Adrenal gland (tissue), 12 donors: ENCODE measurements around the gene ZDHHC24. TPM values are rescaled to one million over a fixed set of nuclear protein-coding genes. Genes with fewer than 3 reads are reported as not detected.
"Not testable (repeated sequence)": the region's sequence is repeated elsewhere in the genome, so short reads cannot be mapped to it uniquely, and the experiment has no call there.

Source experiments
- DNase-seq, 7 donors: peaks; one replicate each; pipeline ENCODE4 v3.0.0-alpha.2; 2019 to 2020
- H3K27ac ChIP-seq, 5 donors: fragments of 200-600 bp; sonication (generic) in 4 of 5; 1 replicate in 3 of 5; 2 replicates in 2 of 5; pipeline versions ENCODE4 v1.5.1 to v1.8.0; 2016 to 2020; ENCODE audit warnings: mild to moderate bottlenecking in 1 of 5
- H3K27me3 ChIP-seq: fragments of 200-600 bp; 2 replicates; pipeline ENCODE4 v1.8.0; 2021
- H3K36me3 ChIP-seq, 2 donors: fragments of 200-600 bp; replicated peaks in 1 of 2; 1 replicate in 1 of 2; 2 replicates in 1 of 2; pipeline versions ENCODE4 v1.5.1 to v1.8.0; 2018 to 2022
- H3K4me1 ChIP-seq, 2 donors: fragments of 200-600 bp; replicated peaks in 1 of 2; 1 replicate in 1 of 2; 2 replicates in 1 of 2; pipeline versions ENCODE4 v1.5.1 to v1.8.0; 2018 to 2021
- H3K4me3 ChIP-seq, 4 donors: fragments of 200-600 bp; sonication (generic) in 3 of 4; one replicate each; pipeline ENCODE4 v1.5.1; 2016 to 2018
- H3K9me3 ChIP-seq, 3 donors: fragments of 200-600 bp; sonication (generic) in 1 of 3; replicated peaks in 1 of 3; 1 replicate in 2 of 3; 2 replicates in 1 of 3; pipeline versions ENCODE4 v1.5.1 to v1.8.0; 2016 to 2021
- POLR2A ChIP-seq, 2 donors: fragments of 450-650 bp; IDR thresholded peaks; one replicate each; pipeline ENCODE4 v1.6.1; 2017; ENCODE audit warnings: antibody characterized with exemption in 2 of 2, mild to moderate bottlenecking in 2 of 2, moderate library complexity in 1 of 2
- WGBS, 4 donors: extraction: QIAGEN DNeasy Blood & Tissue Kit in 2 of 4; methylation state at CpG; one replicate each; pipeline versions ENCODE4 v1.1.5 to v1.1.7; 2013 to 2017; 5-methylcytosine and 5-hydroxymethylcytosine counted together
- intact Hi-C, 2 donors: fragments of 100-400 bp; cut with DNase I; formaldehyde crosslinking; loops; one replicate each; pipeline versions ENCODE4 v1.14.1 to v1.15.0; 2022 to 2023
- polyA plus RNA-seq, 3 donors: library from polyadenylated mRNA; stranded (reverse); fragments of 200-250 nt in 2 of 3; fragments of 350-450 nt in 1 of 3; fragmentation: Illumina TruSeq in 1 of 3; extraction: RNeasy Lipid Tissue Mini Kit (QIAGEN cat#74804) in 1 of 3; gene quantifications; one replicate each; pipeline ENCODE4 v1.2.3, GENCODE V29; 2013 to 2014
- total RNA-seq, 9 donors: library from RNA; depleted of rRNA in 4 of 9; stranded (reverse); fragments of >200 nt in 4 of 9; fragments of 120-200 nt in 1 of 9; fragmentation: NEBNext Ultra II Directional in 1 of 9; extraction: Animal tissue kit (Norgen Biotek cat#: 25700) in 1 of 9; gene quantifications; one replicate each; pipeline versions ENCODE4 v1.1.0 to v1.2.4, GENCODE V29; 2013 to 2023
- TF ChIP-seq, protein P1 (sequence below), 6 experiments: fragments of 450-650 bp in 4 of 6; fragments of 200-600 bp in 2 of 6; sonication (generic) in 1 of 6; IDR thresholded peaks; 1 replicate in 5 of 6; 2 replicates in 1 of 6; pipeline versions ENCODE4 v1.5.1 to v1.8.0; 2016 to 2021; ENCODE audit warnings: antibody characterized with exemption in 6 of 6, mild to moderate bottlenecking in 2 of 6, moderate library complexity in 1 of 6
- donor health status: healthy with polysubstance abuse.
- donor health status: Bipolar disorder and iron deficiency.
- donor health status: DM: yes; HTN: yes; CAD: no.
- donor health status: DM: no; HTN: no; CAD: no.
- donor health status: DM: no; HTN: no; CAD: no.
- donor health status: DM: yes; HTN: yes; CAD: no.

Gene ZDHHC24
- total and polyA plus RNA-seq, 12 donors, result 8.6 to 34.7 (median 18.8) TPM

DNA sequence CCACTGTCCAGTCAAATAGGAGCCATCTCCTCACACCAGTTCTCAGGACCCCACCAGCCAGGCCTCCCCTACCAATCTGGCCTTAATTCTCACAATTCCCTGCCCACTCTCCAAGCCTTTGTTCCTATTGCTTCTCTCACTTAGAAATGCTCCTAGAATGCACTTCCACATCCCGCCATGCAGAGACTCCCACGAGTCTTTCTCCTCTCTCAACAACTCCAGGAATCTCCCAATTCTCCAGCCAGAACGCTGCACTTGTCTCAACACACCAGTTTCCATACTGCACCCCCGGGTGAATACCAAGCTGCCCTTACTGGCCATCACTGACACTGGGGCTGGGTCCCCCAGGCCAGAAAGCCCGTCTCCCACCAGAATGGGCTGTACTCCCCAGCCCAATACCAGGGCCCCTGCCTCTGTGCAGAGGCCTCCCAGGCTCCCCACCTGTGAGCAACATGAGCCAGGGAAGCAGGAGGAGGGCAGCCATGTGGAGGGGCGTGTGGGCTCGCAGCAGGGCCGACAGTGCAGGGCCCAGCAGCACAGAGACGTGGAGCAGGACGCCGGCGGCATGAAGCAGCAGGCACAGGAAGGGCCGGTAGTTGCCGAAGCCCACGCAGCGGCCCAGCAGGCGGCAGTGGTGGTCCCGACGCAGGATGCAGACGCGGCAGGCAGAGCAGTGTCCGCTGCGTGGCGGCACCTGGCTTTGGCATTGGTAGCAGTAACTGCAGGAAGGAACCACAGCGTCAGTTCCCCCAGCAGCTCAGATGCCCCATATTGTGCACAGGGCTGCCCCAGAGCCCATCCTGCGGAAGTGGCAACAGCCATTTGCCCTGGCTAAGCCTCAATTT lies 2.4 kb downstream of the ZDHHC24 start:
- DNase-seq, result peak in 6 of 7 donors; percentile 36 to 85 (median 46)
- WGBS, 4 donors, result 44 to 79% (median 50%) methylated on average over 8 to 26 of the region's 26 CpGs
- Histone ChIP-seq H3K36me3 (peaks cover 0 to 18% of the 10 kb centered on the region in 2 donors), H3K4me1 (peaks cover 10 to 18% of the 10 kb centered on the region in 2 donors), H3K27me3 (no peaks in the 10 kb centered on the region), H3K4me3 (no peak overlapping the region), H3K9me3 (no peaks in the 10 kb centered on the region), H3K27ac (peak overlapping the region in 2 of 5 donors; percentile 35 to 49)
- TF ChIP-seq POLR2A (IDR thresholded peaks at IDR 0.05), result no peak
- TF ChIP-seq, protein P1, sequence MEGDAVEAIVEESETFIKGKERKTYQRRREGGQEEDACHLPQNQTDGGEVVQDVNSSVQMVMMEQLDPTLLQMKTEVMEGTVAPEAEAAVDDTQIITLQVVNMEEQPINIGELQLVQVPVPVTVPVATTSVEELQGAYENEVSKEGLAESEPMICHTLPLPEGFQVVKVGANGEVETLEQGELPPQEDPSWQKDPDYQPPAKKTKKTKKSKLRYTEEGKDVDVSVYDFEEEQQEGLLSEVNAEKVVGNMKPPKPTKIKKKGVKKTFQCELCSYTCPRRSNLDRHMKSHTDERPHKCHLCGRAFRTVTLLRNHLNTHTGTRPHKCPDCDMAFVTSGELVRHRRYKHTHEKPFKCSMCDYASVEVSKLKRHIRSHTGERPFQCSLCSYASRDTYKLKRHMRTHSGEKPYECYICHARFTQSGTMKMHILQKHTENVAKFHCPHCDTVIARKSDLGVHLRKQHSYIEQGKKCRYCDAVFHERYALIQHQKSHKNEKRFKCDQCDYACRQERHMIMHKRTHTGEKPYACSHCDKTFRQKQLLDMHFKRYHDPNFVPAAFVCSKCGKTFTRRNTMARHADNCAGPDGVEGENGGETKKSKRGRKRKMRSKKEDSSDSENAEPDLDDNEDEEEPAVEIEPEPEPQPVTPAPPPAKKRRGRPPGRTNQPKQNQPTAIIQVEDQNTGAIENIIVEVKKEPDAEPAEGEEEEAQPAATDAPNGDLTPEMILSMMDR (IDR thresholded peaks at IDR 0.05), result peak in 3 of 6 experiments; percentile 15 to 46 (median 45)
- intact Hi-C loops, result loop anchor here in 1 of 2 donors (10.0 kb wide), 1 partner anchor 59 kb away; the partner anchor contains the start of gene DPP3

DNA sequence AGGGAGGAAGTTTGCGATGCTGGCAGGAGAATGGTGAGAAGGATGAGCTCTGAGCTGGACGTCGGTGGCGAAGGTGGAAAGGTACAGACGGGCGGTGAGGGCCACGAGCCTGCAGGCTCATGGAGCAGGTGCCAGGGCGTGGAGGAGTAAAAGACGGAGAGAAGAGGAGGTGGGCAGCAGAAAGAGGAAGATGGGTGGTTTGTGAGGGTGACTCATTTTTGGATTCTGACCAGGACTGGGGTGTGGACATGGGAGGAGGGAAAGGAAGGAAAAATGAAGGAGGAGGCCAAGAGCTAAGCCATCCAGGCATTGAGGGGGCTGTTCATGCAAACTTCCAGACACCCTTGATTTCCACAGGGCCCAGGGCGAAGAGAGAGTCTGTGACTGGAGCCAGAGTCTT lies 3.5 kb downstream of the ZDHHC24 start:
- WGBS, 4 donors, result 85 to 89% (median 86%) methylated on average over 10 of the region's 10 CpGs
- Histone ChIP-seq H3K4me1 (peaks cover 10 to 18% of the 10 kb centered on the region in 2 donors), H3K4me3 (no peak overlapping the region), H3K36me3 (peaks cover 0 to 18% of the 10 kb centered on the region in 2 donors), H3K27me3 (no peaks in the 10 kb centered on the region), H3K27ac (no peak overlapping the region), H3K9me3 (no peaks in the 10 kb centered on the region)
- no peak for DNase-seq
- intact Hi-C loops, result loop anchor here in 1 of 2 donors (10.0 kb wide), 1 partner anchor 58 kb away; the partner anchor contains the start of gene DPP3
- TF ChIP-seq POLR2A (IDR thresholded peaks at IDR 0.05), result no peak
- TF ChIP-seq, protein P1 (IDR thresholded peaks at IDR 0.05), result no peak

DNA sequence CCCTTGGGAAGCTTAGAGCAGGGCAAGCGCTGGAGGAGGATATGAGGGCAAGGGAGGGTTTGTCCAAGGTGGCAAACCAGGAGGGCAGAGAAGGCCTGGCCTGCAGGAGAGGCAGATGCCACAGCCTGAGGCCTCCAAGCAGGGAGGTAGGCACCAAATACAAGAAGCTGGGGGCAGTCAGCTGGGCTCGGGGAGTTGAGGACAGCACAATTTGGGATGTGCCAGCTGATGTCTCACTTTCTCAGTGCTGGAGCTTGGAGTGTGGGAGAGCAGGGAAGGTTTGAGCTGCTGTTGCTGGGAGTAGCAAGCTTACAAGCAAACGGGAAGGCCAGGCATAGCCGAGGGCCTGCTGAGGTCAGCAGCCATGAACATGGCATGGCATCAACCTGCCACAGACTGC lies 4.0 kb downstream of the ZDHHC24 start:
- H3K4me3 ChIP-seq, result no peak overlapping the region
- no peak overlapping the region for H3K27ac ChIP-seq
- no peak for DNase-seq
- TF ChIP-seq, protein P1 (IDR thresholded peaks at IDR 0.05), result no peak
- TF ChIP-seq POLR2A (IDR thresholded peaks at IDR 0.05), result no peak
- H3K4me1 ChIP-seq, result peaks cover 10 to 18% of the 10 kb centered on the region in 2 donors
- intact Hi-C loops, result loop anchor here in 1 of 2 donors (10.0 kb wide), 1 partner anchor 57 kb away; the partner anchor contains the start of gene DPP3
- peaks cover 0 to 18% of the 10 kb centered on the region in 2 donors for H3K36me3 ChIP-seq
- no peaks in the 10 kb centered on the region for H3K9me3 ChIP-seq
- H3K27me3 ChIP-seq, result no peaks in the 10 kb centered on the region
- WGBS, 4 donors, result 86 to 90% (median 89%) methylated on average over 4 of the region's 4 CpGs

DNA sequence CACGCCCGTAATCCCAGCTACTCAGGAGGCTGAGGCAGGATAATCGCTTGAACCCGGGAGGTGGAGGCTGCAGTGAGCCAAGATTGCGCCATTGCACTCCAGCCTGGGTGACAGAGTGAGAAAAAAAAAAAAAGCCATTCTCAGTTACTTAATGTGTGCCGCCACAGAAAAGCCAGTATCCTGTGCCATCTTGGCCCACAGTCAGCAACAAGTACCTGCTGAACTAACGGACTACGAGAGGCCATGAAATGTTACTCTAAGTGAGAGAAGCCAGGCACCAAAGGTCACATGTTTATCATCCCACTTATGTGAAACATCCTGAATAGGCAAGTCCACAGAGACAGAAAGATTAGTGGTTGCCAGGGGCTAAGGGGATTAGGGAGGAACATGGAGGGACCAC lies 5.2 kb downstream of the ZDHHC24 start:
- not testable (repeated sequence) for H3K4me3 ChIP-seq
- H3K36me3 ChIP-seq, result peaks cover 0 to 23% of the 10 kb centered on the region in 2 donors
- 80 to 92% (median 88%) methylated on average over 6 to 8 of the region's 8 CpGs for whole genome bisulfite sequencing, 4 donors

More for the DNA sequence above, 5.2 kb downstream of the ZDHHC24 start:
- intact Hi-C loops, result loop anchor here in 1 of 2 donors (10.0 kb wide), 1 partner anchor 56 kb away; the partner anchor contains the start of gene DPP3
- not testable (repeated sequence) for H3K27me3 ChIP-seq, H3K9me3 ChIP-seq, DNase-seq, H3K27ac ChIP-seq
- H3K4me1 ChIP-seq, result peaks cover 4 to 15% of the 10 kb centered on the region in 2 donors
